ENCODE data around the gene PCDHGA6. TPM values are rescaled to one million over a fixed set of nuclear protein-coding genes. Genes with fewer than 3 reads are reported as not detected.
"Not testable (repeated sequence)": the region's sequence is repeated elsewhere in the genome, so short reads cannot be mapped to it uniquely, and the experiment has no call there.

Gene PCDHGA6
- total RNA-seq, 4 donors from 2014 or later: 3.3 to 7.3 (median 5.3) TPM

DNA sequence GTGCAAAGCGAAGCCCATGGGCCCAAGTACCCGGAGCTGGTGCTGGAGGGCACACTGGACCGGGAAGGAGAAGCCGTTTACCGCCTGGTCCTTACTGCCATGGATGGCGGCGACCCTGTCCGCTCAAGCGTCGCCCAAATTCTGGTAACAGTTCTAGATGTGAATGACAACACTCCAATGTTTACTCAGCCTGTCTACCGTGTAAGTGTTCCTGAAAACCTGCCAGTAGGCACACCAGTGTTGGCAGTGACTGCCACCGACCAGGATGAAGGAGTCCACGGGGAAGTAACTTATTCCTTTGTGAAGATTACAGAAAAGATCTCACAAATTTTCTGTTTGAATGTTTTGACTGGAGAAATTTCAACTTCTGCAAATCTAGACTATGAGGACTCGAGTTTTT lies 936 bp downstream of the PCDHGA6 start:
- H3K27me3 ChIP-seq: peaks cover 9% of the 10 kb centered on the region
- H3K4me3 ChIP-seq: no peak overlapping the region
- WGBS: 65% methylated on average over 13 of the region's 14 CpGs
- H3K36me3 ChIP-seq: no peaks in the 10 kb centered on the region
- no peaks in the 10 kb centered on the region for H3K4me1 ChIP-seq
- peaks cover 60% of the 10 kb centered on the region for H3K9me3 ChIP-seq
- TF ChIP-seq POLR2A (IDR thresholded peaks at IDR 0.05) (no peak), EP300 (IDR thresholded peaks at IDR 0.05) (no peak), POLR2AphosphoS5 (IDR thresholded peaks at IDR 0.05) (no peak)
- TF ChIP-seq, protein P1, sequence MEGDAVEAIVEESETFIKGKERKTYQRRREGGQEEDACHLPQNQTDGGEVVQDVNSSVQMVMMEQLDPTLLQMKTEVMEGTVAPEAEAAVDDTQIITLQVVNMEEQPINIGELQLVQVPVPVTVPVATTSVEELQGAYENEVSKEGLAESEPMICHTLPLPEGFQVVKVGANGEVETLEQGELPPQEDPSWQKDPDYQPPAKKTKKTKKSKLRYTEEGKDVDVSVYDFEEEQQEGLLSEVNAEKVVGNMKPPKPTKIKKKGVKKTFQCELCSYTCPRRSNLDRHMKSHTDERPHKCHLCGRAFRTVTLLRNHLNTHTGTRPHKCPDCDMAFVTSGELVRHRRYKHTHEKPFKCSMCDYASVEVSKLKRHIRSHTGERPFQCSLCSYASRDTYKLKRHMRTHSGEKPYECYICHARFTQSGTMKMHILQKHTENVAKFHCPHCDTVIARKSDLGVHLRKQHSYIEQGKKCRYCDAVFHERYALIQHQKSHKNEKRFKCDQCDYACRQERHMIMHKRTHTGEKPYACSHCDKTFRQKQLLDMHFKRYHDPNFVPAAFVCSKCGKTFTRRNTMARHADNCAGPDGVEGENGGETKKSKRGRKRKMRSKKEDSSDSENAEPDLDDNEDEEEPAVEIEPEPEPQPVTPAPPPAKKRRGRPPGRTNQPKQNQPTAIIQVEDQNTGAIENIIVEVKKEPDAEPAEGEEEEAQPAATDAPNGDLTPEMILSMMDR (IDR thresholded peaks at IDR 0.05): no peak
- DNase-seq (ENCODE audit: low spot score in 2 of 2): no peak
- H3K27ac ChIP-seq: no peak overlapping the region

DNA sequence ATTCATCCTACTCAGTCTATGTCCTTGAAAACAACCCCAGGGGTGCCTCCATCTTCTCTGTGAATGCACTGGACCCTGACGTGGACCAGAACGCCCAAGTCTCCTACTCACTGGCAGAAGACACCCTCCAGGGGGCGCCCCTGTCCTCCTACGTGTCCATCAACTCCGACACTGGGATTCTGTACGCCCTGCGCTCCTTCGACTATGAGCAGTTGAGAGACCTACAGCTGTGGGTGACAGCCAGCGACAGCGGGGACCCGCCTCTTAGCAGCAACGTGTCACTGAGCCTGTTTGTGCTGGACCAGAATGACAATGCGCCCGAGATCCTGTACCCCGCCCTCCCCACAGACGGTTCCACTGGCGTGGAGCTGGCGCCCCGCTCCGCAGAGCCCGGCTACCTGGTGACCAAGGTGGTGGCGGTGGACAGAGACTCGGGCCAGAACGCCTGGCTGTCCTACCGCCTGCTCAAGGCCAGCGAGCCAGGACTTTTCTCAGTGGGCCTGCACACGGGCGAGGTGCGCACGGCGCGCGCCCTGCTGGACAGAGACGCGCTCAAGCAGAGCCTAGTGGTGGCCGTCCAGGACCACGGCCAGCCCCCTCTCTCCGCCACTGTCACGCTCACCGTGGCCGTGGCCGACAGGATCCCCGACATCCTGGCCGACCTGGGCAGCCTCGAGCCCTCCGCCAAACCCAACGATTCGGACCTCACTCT lies 1.9 kb downstream of the PCDHGA6 start:
- H3K4me3 ChIP-seq; DNase-seq (ENCODE audit: low spot score in 2 of 2); H3K27me3 ChIP-seq; H3K4me1 ChIP-seq; H3K27ac ChIP-seq; H3K36me3 ChIP-seq: not testable (repeated sequence)
- WGBS: 50% methylated on average over 13 of the region's 48 CpGs
- H3K9me3 ChIP-seq: peaks cover 59% of the 10 kb centered on the region

DNA sequence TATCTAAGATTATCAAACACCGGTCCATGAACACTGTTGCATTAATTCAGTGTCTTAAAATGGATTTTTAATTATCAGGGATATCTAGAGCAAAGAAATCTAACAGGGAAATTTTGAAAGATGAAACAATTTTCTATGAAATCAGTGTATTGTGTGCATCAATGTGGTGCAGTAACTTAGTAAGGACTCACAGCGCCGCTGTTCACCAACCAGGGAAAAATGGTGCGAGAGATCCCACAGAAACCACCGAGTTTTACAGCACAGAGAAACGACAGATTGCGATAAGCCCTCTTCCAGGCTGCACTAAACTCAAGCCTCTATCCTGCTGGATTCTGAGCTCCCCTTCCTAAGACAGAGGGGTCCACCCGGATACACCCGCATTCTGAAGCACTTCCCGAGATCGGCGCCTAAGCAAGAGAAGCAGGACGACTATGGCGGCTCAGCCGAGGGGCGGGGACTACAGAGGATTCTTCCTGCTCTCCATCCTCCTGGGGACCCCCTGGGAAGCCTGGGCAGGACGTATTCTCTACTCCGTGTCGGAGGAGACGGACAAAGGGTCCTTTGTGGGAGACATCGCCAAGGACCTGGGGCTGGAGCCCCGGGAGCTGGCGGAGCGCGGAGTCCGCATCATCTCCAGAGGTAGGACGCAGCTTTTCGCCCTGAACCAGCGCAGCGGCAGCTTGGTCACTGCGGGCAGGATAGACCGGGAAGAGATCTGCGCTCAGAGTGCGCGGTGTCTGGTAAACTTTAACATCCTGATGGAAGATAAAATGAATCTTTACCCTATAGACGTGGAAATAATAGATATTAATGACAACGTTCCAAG lies 9.0 kb downstream of the PCDHGA6 start, which contains the start of gene PCDHGA7:
Gene PCDHGA7 (plus strand): TSS at position 274 of the 826 bp plus-strand sequence. CDS start 158 bp downstream, at position 432.
- TF ChIP-seq, protein P1 (IDR thresholded peaks at IDR 0.05): no peak
- TF ChIP-seq EP300 (IDR thresholded peaks at IDR 0.05): no peak
- no peak for TF ChIP-seq POLR2AphosphoS5 (IDR thresholded peaks at IDR 0.05)
- no peak for TF ChIP-seq POLR2A (IDR thresholded peaks at IDR 0.05)
- Histone ChIP-seq H3K4me1 (no peaks in the 10 kb centered on the region), H3K4me3 (peak within 1 kb of the TSS; percentile 17), H3K27me3 (no peaks in the 10 kb centered on the region), H3K36me3 (no peaks in the 10 kb centered on the region), H3K9me3 (peaks cover 56% of the 10 kb centered on the region), H3K27ac (no peak within 1 kb of the TSS)
- WGBS: 14% methylated on average over 35 of the region's 37 CpGs
- no peak for DNase-seq (ENCODE audit: low spot score in 2 of 2)

DNA sequence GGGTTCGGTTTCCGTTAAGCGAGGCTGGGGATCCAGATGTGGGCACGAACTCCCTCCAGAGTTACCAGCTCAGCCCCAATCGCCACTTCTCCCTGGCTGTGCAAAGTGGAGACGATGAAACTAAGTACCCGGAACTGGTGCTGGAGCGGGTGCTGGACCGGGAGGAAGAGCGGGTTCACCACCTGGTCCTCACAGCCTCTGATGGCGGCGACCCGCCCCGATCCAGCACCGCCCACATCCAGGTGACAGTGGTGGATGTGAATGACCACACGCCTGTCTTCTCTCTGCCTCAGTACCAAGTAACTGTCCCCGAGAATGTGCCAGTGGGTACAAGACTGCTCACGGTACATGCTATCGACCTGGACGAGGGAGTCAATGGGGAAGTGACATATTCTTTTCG lies 9.7 kb downstream of the PCDHGA6 start:
- Histone ChIP-seq H3K4me1 (no peaks in the 10 kb centered on the region), H3K4me3 (no peak overlapping the region), H3K36me3 (no peaks in the 10 kb centered on the region), H3K27ac (no peak overlapping the region), H3K9me3 (peaks cover 58% of the 10 kb centered on the region), H3K27me3 (no peaks in the 10 kb centered on the region)
- WGBS: 42% methylated on average over 13 of the region's 21 CpGs
- TF ChIP-seq EP300 (IDR thresholded peaks at IDR 0.05) (no peak), POLR2A (IDR thresholded peaks at IDR 0.05) (no peak)
- no peak for DNase-seq (ENCODE audit: low spot score in 2 of 2)

DNA sequence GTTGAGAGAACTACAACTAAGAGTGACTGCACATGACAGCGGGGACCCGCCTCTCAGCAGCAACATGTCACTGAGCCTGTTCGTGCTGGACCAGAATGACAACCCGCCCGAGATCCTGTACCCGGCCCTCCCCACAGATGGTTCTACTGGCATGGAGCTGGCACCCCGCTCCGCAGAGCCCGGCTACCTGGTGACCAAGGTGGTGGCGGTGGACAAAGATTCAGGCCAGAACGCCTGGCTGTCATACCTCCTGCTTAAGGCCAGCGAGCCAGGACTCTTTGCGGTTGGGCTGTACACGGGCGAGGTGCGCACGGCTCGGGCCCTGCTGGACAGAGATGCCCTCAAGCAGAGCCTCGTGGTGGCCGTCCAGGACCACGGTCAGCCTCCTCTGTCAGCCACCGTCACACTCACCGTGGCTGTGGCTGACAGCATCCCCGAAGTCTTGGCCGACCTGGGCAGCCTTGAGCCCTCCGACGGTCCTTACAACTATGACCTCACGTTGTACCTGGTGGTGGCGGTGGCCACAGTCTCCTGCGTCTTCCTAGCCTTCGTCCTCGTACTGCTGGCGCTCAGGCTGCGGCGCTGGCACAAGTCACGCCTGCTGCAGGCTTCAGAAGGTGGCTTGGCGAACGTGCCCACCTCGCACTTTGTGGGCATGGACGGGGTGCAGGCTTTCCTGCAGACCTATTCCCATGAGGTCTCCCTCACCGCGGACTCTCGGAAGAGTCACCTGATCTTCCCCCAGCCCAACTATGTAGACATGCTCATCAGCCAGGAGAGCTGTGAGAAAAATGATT lies 11.0 kb downstream of the PCDHGA6 start:
- 51% methylated on average over 17 of the region's 43 CpGs for WGBS
- Histone ChIP-seq H3K4me1 (no peaks in the 10 kb centered on the region), H3K9me3 (peaks cover 65% of the 10 kb centered on the region), H3K4me3 (no peak overlapping the region), H3K27ac (no peak overlapping the region), H3K27me3 (no peaks in the 10 kb centered on the region), H3K36me3 (no peaks in the 10 kb centered on the region)
- no peak for DNase-seq (ENCODE audit: low spot score in 2 of 2)
- TF ChIP-seq, protein P1 (IDR thresholded peaks at IDR 0.05): no peak
- TF ChIP-seq POLR2A (IDR thresholded peaks at IDR 0.05): no peak
- no peak for TF ChIP-seq POLR2AphosphoS5 (IDR thresholded peaks at IDR 0.05)
- TF ChIP-seq EP300 (IDR thresholded peaks at IDR 0.05): no peak

Data from suprapubic skin (tissue), 4 donors.